ENCODE data around the gene EFCAB13. TPM values are rescaled to one million over a fixed set of nuclear protein-coding genes. Genes with fewer than 3 reads are reported as not detected.

EFCAB13 gene
- total RNA-seq, 2 experiments from 2014 or later, result 12.6 to 13.5 TPM

- peaks cover 8% of the 10 kb centered on the region for H3K27me3 Mint-ChIP-seq
- H3K9me3 Mint-ChIP-seq, result no peaks in the 10 kb centered on the region
- H3K4me1 Mint-ChIP-seq (ENCODE audit: low read depth), result no peaks in the 10 kb centered on the region
- DNase-seq (no peak), ATAC-seq (ENCODE audit: poor library complexity) (no peak)
- H3K36me3 ChIP-seq (ENCODE audit: insufficient read depth, low read length), result no peaks in the 10 kb centered on the region
- H3K27ac ChIP-seq (ENCODE audit: low read depth in 1 of 2, low read length in 2 of 2), result no peak overlapping the region
- intact Hi-C loops (cut with DNase I, micrococcal nuclease), result no loop called here
- no peak overlapping the region for H3K4me3 ChIP-seq (ENCODE audit: low read length)
- H3K4me1 ChIP-seq (ENCODE audit: insufficient read depth, low read length), result no peaks in the 10 kb centered on the region
- no peak overlapping the region for H3K4me3 Mint-ChIP-seq
- ChIA-PET CTCF (no interaction called here), POLR2A (no interaction called here)
- TF ChIP-seq CTCF (IDR thresholded peaks at IDR 0.05), result no peak
- no peaks in the 10 kb centered on the region for H3K27me3 ChIP-seq (ENCODE audit: control insufficient read depth in 1 of 2, insufficient read depth in 2 of 2, low read length in 2 of 2)
- H3K9me3 ChIP-seq (ENCODE audit: control insufficient read depth in 1 of 2, insufficient read depth in 1 of 2, low read length in 2 of 2), result no peaks in the 10 kb centered on the region
- H3K36me3 Mint-ChIP-seq (ENCODE audit: low read depth), result no peaks in the 10 kb centered on the region
- no peak overlapping the region for H3K27ac Mint-ChIP-seq
Observed at GRCh38 chr17:47276444-47276843, 47.3 kb upstream of the EFCAB13 start.

GRCh38 chr17:47276868-47277267 lies 46.9 kb upstream of the EFCAB13 start:
- H3K4me1 Mint-ChIP-seq (ENCODE audit: low read depth), result no peaks in the 10 kb centered on the region
- Histone ChIP-seq H3K9me3 (ENCODE audit: control insufficient read depth in 1 of 2, insufficient read depth in 1 of 2, low read length in 2 of 2) (no peaks in the 10 kb centered on the region), H3K27me3 (ENCODE audit: control insufficient read depth in 1 of 2, insufficient read depth in 2 of 2, low read length in 2 of 2) (no peaks in the 10 kb centered on the region), H3K36me3 (ENCODE audit: insufficient read depth, low read length) (no peaks in the 10 kb centered on the region), H3K4me3 (ENCODE audit: low read length) (no peak overlapping the region), H3K27ac (ENCODE audit: low read depth in 1 of 2, low read length in 2 of 2) (no peak overlapping the region), H3K4me1 (ENCODE audit: insufficient read depth, low read length) (no peaks in the 10 kb centered on the region)
- H3K27me3 Mint-ChIP-seq, result peaks cover 8% of the 10 kb centered on the region
- no peak for TF ChIP-seq CTCF (IDR thresholded peaks at IDR 0.05)
- H3K9me3 Mint-ChIP-seq, result no peaks in the 10 kb centered on the region
- ChIA-PET POLR2A (no interaction called here), CTCF (no interaction called here)
- no peak for DNase-seq
- intact Hi-C loops (cut with DNase I, micrococcal nuclease), result no loop called here
- no peak overlapping the region for H3K27ac Mint-ChIP-seq
- ATAC-seq (ENCODE audit: poor library complexity), result no peak
- no peaks in the 10 kb centered on the region for H3K36me3 Mint-ChIP-seq (ENCODE audit: low read depth)
- H3K4me3 Mint-ChIP-seq, result no peak overlapping the region

DNA sequence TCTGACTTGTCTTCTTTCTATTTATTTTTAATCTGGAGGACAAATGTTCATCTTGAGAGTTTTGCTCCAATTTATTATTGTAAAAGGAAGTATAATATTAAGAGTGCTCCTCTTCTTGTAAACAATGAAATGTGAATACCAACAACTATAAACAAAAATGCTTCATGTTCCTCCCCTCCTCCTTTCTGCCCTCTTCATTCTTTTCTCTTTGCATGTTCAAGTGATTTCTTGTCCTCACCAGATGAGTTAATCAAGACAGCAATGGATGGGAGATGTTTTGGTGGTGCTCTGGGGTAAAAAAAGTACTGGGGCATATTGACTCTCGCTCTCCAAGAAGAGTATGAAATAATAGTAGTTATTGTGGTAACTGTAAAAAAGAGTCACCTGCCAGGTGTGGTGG lies 45.8 kb upstream of the EFCAB13 start:
- no peaks in the 10 kb centered on the region for H3K4me1 Mint-ChIP-seq (ENCODE audit: low read depth)
- DNase-seq (no peak), ATAC-seq (ENCODE audit: poor library complexity) (no peak)
- no peak overlapping the region for H3K27ac Mint-ChIP-seq
- H3K4me3 Mint-ChIP-seq, result no peak overlapping the region
- H3K4me3 ChIP-seq (ENCODE audit: low read length), result no peak overlapping the region
- no peak for TF ChIP-seq CTCF (IDR thresholded peaks at IDR 0.05)
- ChIA-PET CTCF (no interaction called here), POLR2A (no interaction called here)
- H3K27me3 ChIP-seq (ENCODE audit: control insufficient read depth in 1 of 2, insufficient read depth in 2 of 2, low read length in 2 of 2), result no peaks in the 10 kb centered on the region
- no peaks in the 10 kb centered on the region for H3K4me1 ChIP-seq (ENCODE audit: insufficient read depth, low read length)
- H3K36me3 ChIP-seq (ENCODE audit: insufficient read depth, low read length), result no peaks in the 10 kb centered on the region
- peaks cover 8% of the 10 kb centered on the region for H3K27me3 Mint-ChIP-seq
- no peak overlapping the region for H3K27ac ChIP-seq (ENCODE audit: low read depth in 1 of 2, low read length in 2 of 2)
- H3K9me3 Mint-ChIP-seq, result no peaks in the 10 kb centered on the region
- H3K9me3 ChIP-seq (ENCODE audit: control insufficient read depth in 1 of 2, insufficient read depth in 1 of 2, low read length in 2 of 2), result no peaks in the 10 kb centered on the region
- intact Hi-C loops (cut with DNase I, micrococcal nuclease), result no loop called here
- H3K36me3 Mint-ChIP-seq (ENCODE audit: low read depth), result no peaks in the 10 kb centered on the region

Data from CD4-positive, alpha-beta T cell (primary cell).